DOHH2 (cell line): ENCODE data around the gene CD2AP.

ENCODE experiments used
- EZH2phosphoT487 ChIP-seq: fragments of 200-600 bp; sonication (generic); IDR thresholded peaks from 2 replicates; pipeline ENCODE4 v1.6.1; 2017; ENCODE audit warnings: borderline replicate concordance, mild to moderate bottlenecking, antibody characterized with exemption, low read length, moderate library complexity, mixed read lengths
- TF ChIP-seq, protein P1 (sequence below): fragments of 200-600 bp; sonication (generic); IDR thresholded peaks from one replicate; pipeline ENCODE4 v1.5.1; 2014; ENCODE audit warnings: antibody characterized with exemption, mild to moderate bottlenecking, low read depth, low read length; ENCODE audit not compliant: poor library complexity, severe bottlenecking

DNA sequence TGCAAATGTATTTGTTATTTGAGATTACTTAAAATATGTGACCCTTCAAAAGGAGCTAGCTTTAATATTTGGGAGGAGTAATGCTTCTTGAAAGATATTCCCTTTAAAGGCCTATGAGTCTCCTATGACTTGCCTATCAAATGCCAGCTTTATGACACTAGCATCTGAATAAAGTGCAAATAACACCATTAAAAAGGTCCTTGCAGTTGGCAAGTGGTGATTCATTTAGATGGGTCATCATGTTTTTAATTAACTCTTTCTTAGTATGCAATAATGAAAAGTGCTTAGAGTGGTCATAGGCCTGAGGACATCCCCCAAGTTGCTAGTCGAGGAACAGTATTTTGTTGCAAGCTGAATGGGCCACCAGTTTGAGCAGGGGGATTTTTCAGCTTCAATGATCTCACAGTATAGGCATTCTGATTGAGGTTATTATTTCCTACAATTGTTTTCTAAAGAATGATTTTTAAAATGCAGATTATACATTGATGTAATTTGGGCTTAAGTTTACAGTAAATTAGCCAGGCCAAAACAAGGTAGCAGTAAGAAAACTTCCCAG, 3.7 kb upstream of the CD2AP start:
- TF ChIP-seq, protein P1, sequence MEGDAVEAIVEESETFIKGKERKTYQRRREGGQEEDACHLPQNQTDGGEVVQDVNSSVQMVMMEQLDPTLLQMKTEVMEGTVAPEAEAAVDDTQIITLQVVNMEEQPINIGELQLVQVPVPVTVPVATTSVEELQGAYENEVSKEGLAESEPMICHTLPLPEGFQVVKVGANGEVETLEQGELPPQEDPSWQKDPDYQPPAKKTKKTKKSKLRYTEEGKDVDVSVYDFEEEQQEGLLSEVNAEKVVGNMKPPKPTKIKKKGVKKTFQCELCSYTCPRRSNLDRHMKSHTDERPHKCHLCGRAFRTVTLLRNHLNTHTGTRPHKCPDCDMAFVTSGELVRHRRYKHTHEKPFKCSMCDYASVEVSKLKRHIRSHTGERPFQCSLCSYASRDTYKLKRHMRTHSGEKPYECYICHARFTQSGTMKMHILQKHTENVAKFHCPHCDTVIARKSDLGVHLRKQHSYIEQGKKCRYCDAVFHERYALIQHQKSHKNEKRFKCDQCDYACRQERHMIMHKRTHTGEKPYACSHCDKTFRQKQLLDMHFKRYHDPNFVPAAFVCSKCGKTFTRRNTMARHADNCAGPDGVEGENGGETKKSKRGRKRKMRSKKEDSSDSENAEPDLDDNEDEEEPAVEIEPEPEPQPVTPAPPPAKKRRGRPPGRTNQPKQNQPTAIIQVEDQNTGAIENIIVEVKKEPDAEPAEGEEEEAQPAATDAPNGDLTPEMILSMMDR: no peak
- no peak for TF ChIP-seq EZH2phosphoT487
